H1 (cell line): ENCODE measurements around the gene SCN8A. TPM values are rescaled to one million over a fixed set of nuclear protein-coding genes. Genes with fewer than 3 reads are reported as not detected.
A peak's percentile ranks its signal among the peaks of the same experiment; 100 is the strongest.

Source experiments
- CTCF ChIA-PET: fragments of 300-600 bp; sonication (Branson Sonifier 250); formaldehyde crosslinking; loops from one replicate; lab custom pipeline; 2021; ENCODE audit not compliant: partially characterized antibody; lab: Charles Lee
- POLR2A ChIA-PET: fragments of 300-600 bp; sonication (Branson Sonifier 250); formaldehyde crosslinking; loops from one replicate; lab custom pipeline; 2021; ENCODE audit warnings: inconsistent platforms; ENCODE audit not compliant: partially characterized antibody; lab: Charles Lee
- DNase-seq, 2 experiments: peaks; one replicate each; pipeline versions ENCODE4 v3.0.0 to v3.0.0-alpha.2; 2010 to 2022; ENCODE audit warnings: low spot score in 2 of 2, low read depth in 1 of 2, mixed read lengths in 1 of 2
- FAIRE-seq: peaks from 2 replicates; lab custom pipeline; 2011; peaks lifted over from hg19 to GRCh38; lab: Jason Lieb, UNC
- H2AFZ ChIP-seq: 2 replicates; pipeline ENCODE4 v1.8.1; 2012; ENCODE audit warnings: low read length, inconsistent platforms
- H2AK5ac ChIP-seq: 2 replicates; pipeline ENCODE4 v1.6.1; 2013; ENCODE audit warnings: low read depth, low read length
- H2BK120ac ChIP-seq: replicated peaks from 2 replicates; pipeline ENCODE3; 2013; ENCODE audit warnings: low read depth, low read length, inconsistent platforms
- H2BK12ac ChIP-seq: 2 replicates; pipeline ENCODE4 v1.6.1; 2013; ENCODE audit warnings: low read depth, low read length
- H2BK15ac ChIP-seq: 2 replicates; pipeline ENCODE4 v1.6.1; 2013; ENCODE audit warnings: low read length
- H2BK20ac ChIP-seq: 2 replicates; pipeline ENCODE4 v1.6.1; 2013; ENCODE audit warnings: low read length
- H2BK5ac ChIP-seq: 2 replicates; pipeline ENCODE4 v1.6.1; 2013; ENCODE audit warnings: low read depth, low read length
- H3K14ac ChIP-seq: 2 replicates; pipeline ENCODE4 v1.6.1; 2013; ENCODE audit warnings: inconsistent platforms; ENCODE audit not compliant: insufficient read length
- H3K18ac ChIP-seq: 2 replicates; pipeline ENCODE4 v1.6.1; 2013; ENCODE audit warnings: low read length; ENCODE audit errors: extremely low read depth
- H3K23ac ChIP-seq: 2 replicates; pipeline ENCODE4 v1.6.1; 2013; ENCODE audit warnings: inconsistent platforms; ENCODE audit not compliant: insufficient read length
- H3K23me2 ChIP-seq: 2 replicates; pipeline ENCODE4 v1.6.1; 2013; ENCODE audit warnings: low read depth, low read length
- H3K27ac ChIP-seq: 2 replicates; pipeline ENCODE4 v1.6.1; 2011; ENCODE audit warnings: low read depth, low read length, inconsistent platforms
- H3K27me3 ChIP-seq, 4 experiments: replicated peaks in 1 of 4; 1 replicate in 1 of 4; 2 replicates in 3 of 4; pipeline versions ENCODE4 v1.6.1 to v1.8.1; 2011 to 2013; ENCODE audit warnings: low read length in 3 of 4, mild to moderate bottlenecking in 3 of 4, inconsistent platforms in 2 of 4, mixed read lengths in 2 of 4, moderate library complexity in 1 of 4; ENCODE audit not compliant: control insufficient read depth in 3 of 4, insufficient read depth in 3 of 4; ENCODE audit errors: extremely low read depth in 1 of 4
- H3K36me3 ChIP-seq, 4 experiments: 2 replicates each; pipeline versions ENCODE4 v1.6.1 to v1.8.1; 2011 to 2013; ENCODE audit warnings: mild to moderate bottlenecking in 4 of 4, low read length in 3 of 4, moderate library complexity in 2 of 4, control low read depth in 1 of 4, inconsistent platforms in 1 of 4; ENCODE audit not compliant: insufficient read depth in 4 of 4, control insufficient read depth in 2 of 4
- H3K4ac ChIP-seq: replicated peaks from 2 replicates; pipeline ENCODE3; 2013; ENCODE audit warnings: low read length, low read depth, mixed read lengths, inconsistent platforms; ENCODE audit not compliant: insufficient read length
- H3K4me1 ChIP-seq, 4 experiments: replicated peaks in 1 of 4; 1 replicate in 1 of 4; 2 replicates in 3 of 4; pipeline versions ENCODE4 v1.6.1 to v1.8.1; 2011 to 2013; ENCODE audit warnings: low read length in 3 of 4, inconsistent platforms in 2 of 4, mixed read lengths in 1 of 4; ENCODE audit not compliant: insufficient read depth in 4 of 4, control insufficient read depth in 3 of 4
- H3K4me2 ChIP-seq, 2 experiments: 2 replicates each; pipeline versions ENCODE4 v1.6.1 to v1.8.1; 2011 to 2013; ENCODE audit warnings: low read depth in 2 of 2, low read length in 2 of 2, control low read depth in 1 of 2, inconsistent platforms in 1 of 2, mild to moderate bottlenecking in 1 of 2; ENCODE audit not compliant: insufficient read depth in 1 of 2
- H3K4me3 ChIP-seq, 4 experiments: fragments of 200-600, 300-600 bp in 1 of 4; sonication (generic), shearing (Covaris generic), sonication (Bioruptor Twin) in 1 of 4; 2 replicates each; pipeline versions ENCODE4 v1.5.1 to v1.8.1; 2011 to 2016; ENCODE audit warnings: low read length in 4 of 4, low read depth in 3 of 4, control low read depth in 2 of 4, inconsistent platforms in 2 of 4, mild to moderate bottlenecking in 2 of 4, mixed read lengths in 1 of 4, moderate library complexity in 1 of 4; ENCODE audit not compliant: insufficient read depth in 2 of 4; ENCODE audit errors: extremely low read depth in 1 of 4
- H3K56ac ChIP-seq: replicated peaks from 2 replicates; pipeline ENCODE3; 2013; ENCODE audit warnings: low read depth, mild to moderate bottlenecking, mixed read lengths, low read length, inconsistent platforms; ENCODE audit not compliant: insufficient read length
- H3K79me1 ChIP-seq: 2 replicates; pipeline ENCODE4 v1.6.1; 2013; ENCODE audit warnings: low read depth, low read length, control low read depth
- H3K79me2 ChIP-seq, 2 experiments: 2 replicates each; pipeline versions ENCODE4 v1.6.1 to v1.8.1; 2012 to 2013; ENCODE audit warnings: low read length in 2 of 2, mild to moderate bottlenecking in 2 of 2, inconsistent platforms in 1 of 2; ENCODE audit not compliant: insufficient read depth in 2 of 2, control insufficient read depth in 1 of 2
- H3K9ac ChIP-seq, 4 experiments: replicated peaks in 1 of 4; 1 replicate in 1 of 4; 2 replicates in 3 of 4; pipeline versions ENCODE4 v1.6.1 to v1.8.1; 2011 to 2013; ENCODE audit warnings: low read depth in 3 of 4, low read length in 3 of 4, control low read depth in 2 of 4, mild to moderate bottlenecking in 2 of 4, moderate library complexity in 2 of 4, inconsistent platforms in 1 of 4; ENCODE audit errors: extremely low read depth in 1 of 4
- H3K9me3 ChIP-seq, 2 experiments: 2 replicates each; pipeline versions ENCODE4 v1.6.1 to v1.8.1; 2012 to 2013; ENCODE audit warnings: mild to moderate bottlenecking in 2 of 2, moderate library complexity in 2 of 2, control low read depth in 1 of 2, inconsistent platforms in 1 of 2, low read depth in 1 of 2, low read length in 1 of 2, mixed read lengths in 1 of 2; ENCODE audit not compliant: insufficient read depth in 2 of 2
- H4K20me1 ChIP-seq, 2 experiments: replicated peaks in 1 of 2; 2 replicates each; pipeline versions ENCODE3 to v1.8.1; 2011 to 2013; ENCODE audit warnings: inconsistent platforms in 2 of 2, low read length in 2 of 2, mild to moderate bottlenecking in 1 of 2; ENCODE audit not compliant: insufficient read depth in 2 of 2, control insufficient read depth in 1 of 2
- H4K5ac ChIP-seq: 2 replicates; pipeline ENCODE4 v1.6.1; 2013; ENCODE audit warnings: low read length, low read depth, mixed read lengths, inconsistent platforms; ENCODE audit not compliant: insufficient read length
- H4K8ac ChIP-seq: 2 replicates; pipeline ENCODE4 v1.8.0; 2013; ENCODE audit warnings: mild to moderate bottlenecking, moderate library complexity, low read length, inconsistent platforms; ENCODE audit not compliant: insufficient read depth; ENCODE audit errors: extremely low read depth
- H4K91ac ChIP-seq: replicated peaks from 2 replicates; pipeline ENCODE3; 2013; ENCODE audit warnings: low read length, mixed read lengths, inconsistent platforms; ENCODE audit not compliant: insufficient read length
- KDM1A ChIP-seq: fragments of 200-600, 300-600 bp; sonication (generic); IDR thresholded peaks from 2 replicates; pipeline ENCODE4 v1.7.1; 2016; ENCODE audit warnings: mild to moderate bottlenecking, low read length, borderline replicate concordance
- YY1 ChIP-seq: IDR thresholded peaks from 2 replicates; pipeline ENCODE4 v1.6.1; 2011; ENCODE audit warnings: low read depth, mild to moderate bottlenecking, low read length
- WGBS, 2 experiments: shearing (Covaris generic) in 1 of 2; methylation state at CpG; one replicate each; pipeline versions ENCODE4 v1.1.6 to v1.1.7; 2013 to 2015; ENCODE audit warnings: low lambda C conversion rate in 2 of 2, mixed read lengths in 2 of 2, inconsistent platforms in 1 of 2, low coverage in 1 of 2, missing lambda C conversion rate in 1 of 2; ENCODE audit not compliant: insufficient replicate concordance in 2 of 2, insufficient coverage in 1 of 2, insufficient read length in 1 of 2; ENCODE audit errors: extremely low coverage in 1 of 2, missing lambda C conversion rate in 1 of 2; 5-methylcytosine and 5-hydroxymethylcytosine counted together
- polyA plus RNA-seq, 7 experiments: library from polyadenylated mRNA; depleted of rRNA in 3 of 7; stranded (reverse) in 5 of 7; unstranded in 2 of 7; fragments of >200 nt in 5 of 7; fragments of 200-250 nt in 2 of 7; gene quantifications; 1 replicate in 5 of 7; 2 replicates in 1 of 7; 4 replicates in 1 of 7; pipeline versions ENCODE4 v1.2.1 to v1.2.3, GENCODE V29; 2011 to 2013; ENCODE audit warnings: missing spikeins in 2 of 7, mixed read lengths in 2 of 7
- total RNA-seq: library from RNA; stranded (reverse); fragmentation: NEBNext Ultra II Directional; extraction: Animal tissue kit (Norgen Biotek cat#: 25700); gene quantifications from 2 replicates; pipeline ENCODE4 v1.2.1, GENCODE V29; 2021

SCN8A gene
- total and polyA plus RNA-seq, 2 of the 8 experiments (the other 6 are each of a cell fraction or from before 2014, with no cell fraction given), result 6.3 to 10.7 TPM

DNA sequence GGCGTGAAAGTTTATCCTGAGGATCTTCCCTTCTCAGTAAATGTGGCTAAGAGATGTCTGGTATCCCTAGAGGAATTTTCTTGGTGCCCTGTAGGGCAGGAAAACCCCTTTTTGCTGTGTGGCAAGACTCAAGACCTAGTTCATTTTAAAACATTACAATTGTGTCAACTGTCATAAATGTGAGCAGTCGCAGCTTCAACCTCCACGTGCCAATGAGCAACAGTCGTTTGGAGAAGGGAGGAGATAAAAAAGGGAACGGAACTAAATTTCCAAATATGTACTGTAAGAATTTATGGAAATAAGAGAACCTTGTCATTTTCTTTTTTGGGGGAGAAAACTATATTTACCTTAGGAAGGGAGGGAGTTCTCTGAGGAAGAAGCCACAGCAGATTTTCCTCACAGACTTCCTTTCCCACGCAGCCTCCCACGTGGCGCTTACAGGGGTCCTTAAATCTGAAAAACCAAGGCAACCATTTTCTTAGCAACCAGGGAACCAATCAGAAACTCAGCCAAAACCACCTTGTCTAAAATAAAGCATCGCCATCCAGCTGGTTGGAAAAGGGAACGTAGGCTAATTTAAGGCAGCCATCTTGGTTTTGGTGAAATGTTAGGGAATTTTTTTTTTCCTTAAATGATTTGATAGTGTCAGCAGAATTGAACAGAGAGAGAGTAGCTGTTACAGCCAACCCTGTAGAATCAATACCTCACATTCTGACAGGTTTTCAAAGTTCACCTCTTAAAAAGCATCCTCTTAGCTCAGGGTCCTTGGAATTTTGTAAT, 158.4 kb downstream of the SCN8A start:
- no peak overlapping the region for H3K4me2 ChIP-seq
- no peak for FAIRE-seq
- no peak for DNase-seq
- H4K8ac ChIP-seq, result no peak overlapping the region
- peaks cover 0 to 11% (median 8%) of the 10 kb centered on the region in 4 experiments; a peak in 5 of 8 replicates for H3K36me3 ChIP-seq
- POLR2A ChIA-PET, result no interaction called here
- H3K4me3 ChIP-seq, result no peak overlapping the region
- no peaks in the 10 kb centered on the region for H4K20me1 ChIP-seq
- H4K5ac ChIP-seq, result no peak overlapping the region
- no peak overlapping the region for H2AFZ ChIP-seq
- no peak overlapping the region for H2BK20ac ChIP-seq
- H3K4me1 ChIP-seq, result no peaks in the 10 kb centered on the region
- H2BK15ac ChIP-seq, result no peak overlapping the region
- no peak overlapping the region for H3K14ac ChIP-seq
- TF ChIP-seq YY1 (peak; percentile 30; the same call in 1 of the 2 replicates), KDM1A (no peak)
- no peak overlapping the region for H3K18ac ChIP-seq
- no peaks in the 10 kb centered on the region for H3K9me3 ChIP-seq
- H3K4ac ChIP-seq, result no peak overlapping the region
- CTCF ChIA-PET, result interaction anchor here (1.2 kb wide), 1 partner anchor 218 kb away, joined by 3 read pairs; no protein-coding TSS in a partner anchor
- H3K79me2 ChIP-seq, result no peaks in the 10 kb centered on the region
- WGBS, 2 experiments, result 90% methylated on average over 10 of the region's 10 CpGs; no CpG with 5 or more reads in 1 of the 2 experiments
- H3K27ac ChIP-seq, result no peak overlapping the region
- no peak overlapping the region for H3K23ac ChIP-seq
- H3K79me1 ChIP-seq, result no peaks in the 10 kb centered on the region
- no peak overlapping the region for H3K9ac ChIP-seq
- no peak overlapping the region for H4K91ac ChIP-seq
- no peak overlapping the region for H2BK12ac ChIP-seq
- H3K27me3 ChIP-seq, result no peaks in the 10 kb centered on the region; a peak in 1 of 7 replicates
- H2BK5ac ChIP-seq, result no peak overlapping the region
- no peak overlapping the region for H2BK120ac ChIP-seq
- H3K23me2 ChIP-seq, result no peaks in the 10 kb centered on the region; the same call in 1 of the 2 replicates
- no peak overlapping the region for H3K56ac ChIP-seq
- no peak overlapping the region for H2AK5ac ChIP-seq
